IMR-90 (cell line): Measurements from ENCODE around the gene MOCOS. TPM values are rescaled to one million over a fixed set of nuclear protein-coding genes. Genes with fewer than 3 reads are reported as not detected.

Experiments used
- ATAC-seq: fragments of 200-7000 bp; cut with Tn5 transposase; 2 replicates; pipeline ENCODE4 v1.9.1; 2020; ENCODE audit warnings: low read depth, mild to moderate bottlenecking, moderate library complexity
- BruUV-seq: library from RNA; stranded (reverse); fragments of 400-500 nt; replicated peaks from 2 replicates; lab custom pipeline; 2021; lab: Mats Ljungman, UMichigan
- CTCF ChIA-PET: fragments of 300-600 bp; formaldehyde crosslinking; extraction: SDS; loops from one replicate; lab custom pipeline; 2021; ENCODE audit warnings: antibody characterized with exemption; lab: Yijun Ruan, JAX
- POLR2A ChIA-PET: fragments of 300-600 bp; sonication (Branson Sonifier 250); formaldehyde crosslinking; loops from one replicate; lab custom pipeline; 2022; ENCODE audit warnings: antibody characterized with exemption; ENCODE audit not compliant: unreplicated experiment; lab: Charles Lee
- DNase-seq: peaks from one replicate; pipeline ENCODE4 v3.0.0; 2013
- H2AFZ ChIP-seq: replicated peaks from 2 replicates; pipeline ENCODE3; 2013; ENCODE audit warnings: low read length, mild to moderate bottlenecking; ENCODE audit not compliant: poor library complexity
- H2AK5ac ChIP-seq: 2 replicates; pipeline ENCODE4 v1.6.1; 2013; ENCODE audit warnings: low read depth, low read length, inconsistent platforms
- H2AK9ac ChIP-seq: replicated peaks from 2 replicates; pipeline ENCODE3; 2013; ENCODE audit warnings: mild to moderate bottlenecking, low read depth, low read length, moderate library complexity; ENCODE audit not compliant: poor library complexity
- H2BK120ac ChIP-seq: 2 replicates; pipeline ENCODE4 v1.6.1; 2013; ENCODE audit warnings: low read depth, low read length, inconsistent platforms
- H2BK15ac ChIP-seq: 3 replicates; pipeline ENCODE4 v1.6.1; 2013; ENCODE audit warnings: low read depth, low read length, inconsistent platforms
- H2BK20ac ChIP-seq: 2 replicates; pipeline ENCODE4 v1.6.1; 2013; ENCODE audit warnings: low read depth, mild to moderate bottlenecking, inconsistent platforms, low read length, moderate library complexity
- H2BK5ac ChIP-seq: 2 replicates; pipeline ENCODE4 v1.6.1; 2013; ENCODE audit warnings: mild to moderate bottlenecking, low read depth, low read length, inconsistent platforms; ENCODE audit not compliant: poor library complexity, severe bottlenecking
- H3K14ac ChIP-seq: replicated peaks from 2 replicates; pipeline ENCODE4 v1.6.1; 2013; ENCODE audit warnings: low read depth, low read length, inconsistent platforms
- H3K18ac ChIP-seq: 2 replicates; pipeline ENCODE4 v1.6.1; 2013; ENCODE audit warnings: low read depth, low read length, control low read depth
- H3K23ac ChIP-seq: 2 replicates; pipeline ENCODE4 v1.6.1; 2013; ENCODE audit warnings: low read depth, low read length, inconsistent platforms
- H3K27ac ChIP-seq: 2 replicates; pipeline ENCODE4 v1.5.1; 2013; ENCODE audit warnings: mild to moderate bottlenecking, control low read depth, low read length; ENCODE audit not compliant: insufficient read depth
- H3K27me3 ChIP-seq: 2 replicates; pipeline ENCODE4 v1.6.1; 2013; ENCODE audit warnings: low read length; ENCODE audit not compliant: control insufficient read depth, insufficient read depth
- H3K36me3 ChIP-seq: 2 replicates; pipeline ENCODE4 v1.6.1; 2013; ENCODE audit warnings: low read length, mixed read lengths; ENCODE audit not compliant: control insufficient read depth, insufficient read depth
- H3K4ac ChIP-seq: 2 replicates; pipeline ENCODE4 v1.6.1; 2013; ENCODE audit warnings: low read depth, low read length, inconsistent platforms
- H3K4me1 ChIP-seq: 2 replicates; pipeline ENCODE4 v1.6.1; 2013; ENCODE audit warnings: low read length, mixed read lengths; ENCODE audit not compliant: control insufficient read depth, insufficient read depth
- H3K4me2 ChIP-seq: 2 replicates; pipeline ENCODE4 v1.6.1; 2013; ENCODE audit warnings: low read depth, mild to moderate bottlenecking, control low read depth, low read length, moderate library complexity
- H3K4me3 ChIP-seq: 2 replicates; pipeline ENCODE4 v1.5.1; 2013; ENCODE audit warnings: low read depth, mild to moderate bottlenecking, control low read depth, low read length, moderate library complexity; ENCODE audit not compliant: insufficient read depth
- H3K56ac ChIP-seq: 2 replicates; pipeline ENCODE4 v1.6.1; 2013; ENCODE audit warnings: low read length, inconsistent platforms; ENCODE audit not compliant: insufficient read depth; ENCODE audit errors: extremely low read depth
- H3K79me1 ChIP-seq, 2 experiments: 2 replicates each; pipeline ENCODE4 v1.6.1; 2013; ENCODE audit warnings: low read length in 2 of 2, inconsistent platforms in 1 of 2, low read depth in 1 of 2
- H3K9ac ChIP-seq: 2 replicates; pipeline ENCODE4 v1.6.1; 2013; ENCODE audit warnings: low read depth, low read length, control low read depth
- H3K9me1 ChIP-seq: 2 replicates; pipeline ENCODE4 v1.6.1; 2013; ENCODE audit warnings: low read length, inconsistent platforms; ENCODE audit not compliant: insufficient read depth
- H3K9me3 ChIP-seq: 2 replicates; pipeline ENCODE4 v1.6.1; 2013; ENCODE audit warnings: low read length; ENCODE audit not compliant: control insufficient read depth, insufficient read depth
- H4K20me1 ChIP-seq: 2 replicates; pipeline ENCODE4 v1.6.1; 2013; ENCODE audit warnings: low read length, inconsistent platforms; ENCODE audit not compliant: insufficient read depth
- H4K5ac ChIP-seq: 2 replicates; pipeline ENCODE4 v1.6.1; 2013; ENCODE audit warnings: mild to moderate bottlenecking, low read depth, low read length, control low read depth
- H4K8ac ChIP-seq, 2 experiments: 2 replicates each; pipeline ENCODE4 v1.6.1; 2013; ENCODE audit warnings: low read depth in 2 of 2, low read length in 2 of 2, control low read depth in 1 of 2, inconsistent platforms in 1 of 2
- H4K91ac ChIP-seq: 2 replicates; pipeline ENCODE4 v1.6.1; 2013; ENCODE audit warnings: low read depth, low read length, inconsistent platforms; ENCODE audit not compliant: insufficient read depth
- BHLHE40 ChIP-seq: fragments of 150-350 bp; IDR thresholded peaks from 2 replicates; pipeline ENCODE4 v1.6.1; 2016; ENCODE audit warnings: mild to moderate bottlenecking, low read depth, low read length
- CTCF ChIP-seq: conservative IDR thresholded peaks from 2 replicates; pipeline ENCODE4 v1.5.1; 2012; ENCODE audit warnings: mild to moderate bottlenecking, low read depth, low read length, improper control_type of control experiment
- MAZ ChIP-seq: IDR thresholded peaks from 2 replicates; pipeline ENCODE4 v1.6.1; 2012; ENCODE audit warnings: low read depth, mild to moderate bottlenecking, low read length, improper control_type of control experiment, moderate library complexity, borderline replicate concordance
- MXI1 ChIP-seq: IDR thresholded peaks from 2 replicates; pipeline ENCODE4 v1.6.1; 2012; ENCODE audit warnings: low read depth, mild to moderate bottlenecking, low read length, moderate library complexity, borderline replicate concordance
- RAD21 ChIP-seq: IDR thresholded peaks from 2 replicates; pipeline ENCODE4 v1.6.1; 2012; ENCODE audit warnings: low read length, improper control_type of control experiment
- whole genome bisulfite sequencing, 2 experiments: methylation state at CpG; one replicate each; pipeline versions ENCODE4 v1.1.5 to v1.1.7; 2013; ENCODE audit warnings: missing lambda C conversion rate in 2 of 2; ENCODE audit not compliant: insufficient read length in 1 of 2; ENCODE audit errors: extremely low coverage in 2 of 2; 5-methylcytosine and 5-hydroxymethylcytosine counted together
- dilution Hi-C: fragments of 300-500 bp; cut with HindIII; formaldehyde crosslinking; loops from one replicate; pipeline ENCODE4 v1.14.3; 2018; ENCODE audit warnings: low sequenced_read_pairs; ENCODE audit not compliant: unreplicated experiment
- in situ Hi-C: fragments of 300-500 bp; cut with MboI; formaldehyde crosslinking; loops from 3 replicates; pipeline ENCODE4 v1.14.3; 2019; ENCODE audit warnings: low sequenced_read_pairs, inconsistent platforms, mixed read lengths
- intact Hi-C: fragments of 100-400 bp; cut with micrococcal nuclease; formaldehyde crosslinking; loops from 2 replicates; pipeline ENCODE4 v1.10.0; 2022
- polyA plus RNA-seq, 3 experiments: library from polyadenylated mRNA; depleted of rRNA; stranded (reverse); fragments of >200 nt; gene quantifications; 2 replicates each; pipeline ENCODE4 v1.2.3, GENCODE V29; 2012; ENCODE audit warnings: low replicate concordance in 1 of 3
- total RNA-seq: library from RNA; depleted of rRNA; stranded (reverse); fragments of >200 nt; gene quantifications from 2 replicates; pipeline ENCODE4 v1.2.3, GENCODE V29; 2012

Gene MOCOS
- total and polyA plus RNA-seq, 2 of the 4 experiments (the other 2 are of a cell fraction): 1.1 to 2.2 TPM

- TF ChIP-seq RAD21: no peak; the same call in 1 of the 2 replicates
- TF ChIP-seq BHLHE40: peak; percentile 79; the same call in 1 of the 2 replicates
- TF ChIP-seq CTCF: no peak
- peak; percentile 43; the same call in 1 of the 2 replicates for TF ChIP-seq MXI1
- peak; percentile 66; the same call in 1 of the 2 replicates for TF ChIP-seq MAZ
- Histone ChIP-seq H2AFZ (peak within 1 kb of the TSS; percentile 96), H3K27ac (peak within 1 kb of the TSS; percentile 81), H3K9me3 (no peaks in the 10 kb centered on the region), H4K5ac (no peak within 1 kb of the TSS), H4K20me1 (no peaks in the 10 kb centered on the region), H2BK5ac (peak within 1 kb of the TSS; percentile 5), H2BK15ac (peak within 1 kb of the TSS; percentile 61; the same call in 1 of the 3 replicates), H3K9me1 (peaks cover 20% of the 10 kb centered on the region), H3K4me1 (peaks cover 10% of the 10 kb centered on the region), H3K9ac (peak within 1 kb of the TSS; percentile 87), H3K27me3 (no peaks in the 10 kb centered on the region; the same call in 1 of the 2 replicates), H3K18ac (peak within 1 kb of the TSS; percentile 7; the same call in 1 of the 2 replicates), H4K91ac (peak within 1 kb of the TSS; percentile 28; the same call in 1 of the 2 replicates), H3K79me1 (peaks cover 3 to 23% of the 10 kb centered on the region in 2 experiments; a peak in 2 of 4 replicates), H3K4ac (peak within 1 kb of the TSS; percentile 59), H2AK9ac (peak within 1 kb of the TSS; percentile 80), H3K56ac (no peak within 1 kb of the TSS), H2BK120ac (0 out of 2 replicates have a peak within 1 kb of the TSS, but pooled peaks have one; percentile 69), H3K36me3 (no peaks in the 10 kb centered on the region), H4K8ac (peak within 1 kb of the TSS; percentile 35 to 93; a peak in 2 of 4 replicates), H3K4me2 (peak within 1 kb of the TSS; percentile 92), H2BK20ac (no peak within 1 kb of the TSS), H3K23ac (0 out of 2 replicates have a peak within 1 kb of the TSS, but pooled peaks have one; percentile 10), H3K4me3 (peak within 1 kb of the TSS; percentile 98), H3K14ac (0 out of 2 replicates have a peak within 1 kb of the TSS, but pooled peaks have one; percentile 40), H2AK5ac (no peak within 1 kb of the TSS)
- BruUV-seq: no TSS peak
- peak; percentile 49 for DNase-seq
- ATAC-seq: peak; percentile 91
- WGBS, 2 experiments: 1% methylated on average over 33 of the region's 91 CpGs; no CpG with 5 or more reads in 1 of the 2 experiments
- intact Hi-C loops (loop anchor here (1.0 to 5.0 kb wide), 6 partner anchors 115 to 510 kb away; no protein-coding TSS in a partner anchor), in situ Hi-C loops (no loop called here), dilution Hi-C loops (no loop called here)
- POLR2A ChIA-PET: interaction anchor here (0.6 kb wide), 1 partner anchor 108 kb away, joined by 5 read pairs; no protein-coding TSS in a partner anchor
- CTCF ChIA-PET: interaction anchor here (0.6 kb wide), 1 partner anchor 273 kb away, joined by 3 read pairs; no protein-coding TSS in a partner anchor
Measured at GRCh38 chr18:36297417-36298125, 110.3 kb downstream of the MOCOS start, which contains the start of gene FHOD3. TSS of gene FHOD3 (plus strand) at chr18:36297713. CDS start at chr18:36297836, 123 bp downstream.
